LNCaP clone FGC (cell line): ENCODE results near the gene SULF2.

ENCODE experiments used
- DNase-seq: peaks from one replicate; pipeline ENCODE4 v3.0.0-alpha.2; 2011; ENCODE audit warnings: low read depth
- H3K4me3 ChIP-seq: 2 replicates; pipeline ENCODE4 v1.5.1; 2011; ENCODE audit warnings: mild to moderate bottlenecking, low read depth, low read length, control low read depth
- TF ChIP-seq, protein P1 (sequence below): IDR thresholded peaks from 2 replicates; pipeline ENCODE4 v1.5.1; 2012; ENCODE audit warnings: mild to moderate bottlenecking; ENCODE audit not compliant: control insufficient read depth, insufficient read depth; ENCODE audit errors: extremely low read depth

SULF2 gene

GRCh38 chr20:47688385-47689381 lies 96.6 kb downstream of the SULF2 start:
- DNase-seq: no peak
- TF ChIP-seq, protein P1, sequence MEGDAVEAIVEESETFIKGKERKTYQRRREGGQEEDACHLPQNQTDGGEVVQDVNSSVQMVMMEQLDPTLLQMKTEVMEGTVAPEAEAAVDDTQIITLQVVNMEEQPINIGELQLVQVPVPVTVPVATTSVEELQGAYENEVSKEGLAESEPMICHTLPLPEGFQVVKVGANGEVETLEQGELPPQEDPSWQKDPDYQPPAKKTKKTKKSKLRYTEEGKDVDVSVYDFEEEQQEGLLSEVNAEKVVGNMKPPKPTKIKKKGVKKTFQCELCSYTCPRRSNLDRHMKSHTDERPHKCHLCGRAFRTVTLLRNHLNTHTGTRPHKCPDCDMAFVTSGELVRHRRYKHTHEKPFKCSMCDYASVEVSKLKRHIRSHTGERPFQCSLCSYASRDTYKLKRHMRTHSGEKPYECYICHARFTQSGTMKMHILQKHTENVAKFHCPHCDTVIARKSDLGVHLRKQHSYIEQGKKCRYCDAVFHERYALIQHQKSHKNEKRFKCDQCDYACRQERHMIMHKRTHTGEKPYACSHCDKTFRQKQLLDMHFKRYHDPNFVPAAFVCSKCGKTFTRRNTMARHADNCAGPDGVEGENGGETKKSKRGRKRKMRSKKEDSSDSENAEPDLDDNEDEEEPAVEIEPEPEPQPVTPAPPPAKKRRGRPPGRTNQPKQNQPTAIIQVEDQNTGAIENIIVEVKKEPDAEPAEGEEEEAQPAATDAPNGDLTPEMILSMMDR: no peak
- no peak overlapping the region for H3K4me3 ChIP-seq

DNA sequence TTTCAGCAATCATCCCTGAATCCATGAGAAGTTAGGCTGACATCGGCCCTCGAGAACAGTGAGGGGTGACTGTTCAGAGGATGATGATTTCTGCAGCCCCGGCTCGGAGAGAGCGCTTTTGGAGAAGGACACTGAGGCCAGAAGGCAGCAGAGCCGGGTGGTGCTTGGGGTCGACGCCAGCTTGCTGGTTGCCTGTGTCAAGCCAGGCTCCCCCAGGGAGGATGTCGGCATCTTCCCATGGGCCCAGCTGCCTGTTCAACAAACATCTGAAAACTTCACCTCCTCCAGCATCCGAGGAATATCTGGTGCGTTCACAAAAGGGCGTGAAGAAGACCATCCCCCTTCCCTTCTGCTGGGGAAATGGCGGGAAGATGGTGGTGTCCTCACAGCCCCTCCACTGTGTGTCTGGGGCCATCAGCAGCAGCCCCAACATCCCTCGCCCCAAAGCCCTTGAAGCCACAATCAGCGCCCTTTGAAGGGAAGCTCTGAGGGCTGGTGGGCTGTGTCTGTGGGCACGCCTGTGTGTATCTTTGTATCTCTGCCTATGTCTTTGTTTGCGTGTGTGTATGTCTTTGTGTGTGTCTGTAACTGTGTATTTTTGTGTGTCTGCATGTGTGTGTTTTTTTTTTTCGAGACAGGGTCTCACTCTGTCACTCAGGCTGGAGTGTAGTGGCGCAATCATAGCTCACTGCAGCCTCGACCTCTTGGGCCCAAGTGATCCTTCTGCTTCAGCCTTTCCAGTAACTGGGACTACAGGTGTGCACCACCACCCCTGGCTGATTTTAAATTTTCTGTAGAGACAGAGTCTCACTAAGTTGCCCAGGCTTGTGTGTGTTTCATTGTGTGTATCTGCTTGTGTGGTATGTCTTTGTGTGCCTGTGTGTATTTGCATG lies 97.9 kb downstream of the SULF2 start:
- no peak for DNase-seq
- H3K4me3 ChIP-seq: no peak overlapping the region
- TF ChIP-seq, protein P1: no peak

DNA sequence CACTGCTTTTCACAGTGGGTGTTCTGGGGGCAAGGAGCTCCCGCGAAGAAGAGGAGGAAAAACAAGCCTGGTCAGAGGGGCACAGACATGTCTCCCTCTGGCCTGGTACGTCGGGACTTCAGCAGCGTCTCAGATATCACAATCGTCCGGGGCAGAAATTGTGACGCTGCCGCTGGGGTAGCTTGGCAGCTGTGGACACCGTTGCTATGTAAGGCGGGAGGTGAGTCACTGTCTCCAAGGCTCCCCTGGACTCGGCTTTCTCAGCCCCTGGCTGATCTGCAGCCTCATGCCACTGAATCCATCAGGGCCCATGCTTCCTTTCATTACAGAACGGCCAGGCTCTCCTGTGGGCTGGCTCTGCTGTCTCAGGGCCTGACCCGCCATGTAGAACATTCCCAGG lies 98.7 kb downstream of the SULF2 start:
- TF ChIP-seq, protein P1: no peak
- DNase-seq: no peak
- H3K4me3 ChIP-seq: no peak overlapping the region

GRCh38 chr20:47684306-47685080 lies 100.8 kb downstream of the SULF2 start:
- TF ChIP-seq, protein P1: no peak
- no peak overlapping the region for H3K4me3 ChIP-seq
- no peak for DNase-seq

- H3K4me3 ChIP-seq: no peak overlapping the region
- DNase-seq: no peak
- TF ChIP-seq, protein P1: no peak
Measured at GRCh38 chr20:47682916-47683315, 102.4 kb downstream of the SULF2 start.

GRCh38 chr20:47682028-47682783 lies 103.1 kb downstream of the SULF2 start:
- TF ChIP-seq, protein P1: no peak
- H3K4me3 ChIP-seq: no peak overlapping the region
- no peak for DNase-seq
